ENCODE results near the gene TUBAL3.

GRCh38 chr10:5413012-5413938, 8.6 kb upstream of the TUBAL3 start:
- no peak for TF ChIP-seq SP1 (IDR thresholded peaks at IDR 0.05; ENCODE audit: low read depth)
- no peak for TF ChIP-seq EGR1 (IDR thresholded peaks at IDR 0.05; ENCODE audit: low read depth)
- no peak for TF ChIP-seq EZH2phosphoT487 (IDR thresholded peaks at IDR 0.05; ENCODE audit: borderline replicate concordance)

Measured in HCT116 (cell line).